Activated CD8-positive, alpha-beta T cell treated with anti-CD3 and anti-CD28 coated beads for 36 hours (primary cell): Measurements from ENCODE around the gene DHX16. TPM values are rescaled to one million over a fixed set of nuclear protein-coding genes. Genes with fewer than 3 reads are reported as not detected.

Source experiments
- ATAC-seq: fragments of 200-7000 bp; cut with Tn5 transposase; one replicate; pipeline ENCODE4 v1.10.0; 2021; ENCODE audit warnings: mild to moderate bottlenecking, moderate library complexity
- CTCF ChIA-PET: fragments of 350-600 bp; sonication (Branson Sonifier 250); formaldehyde crosslinking; loops from one replicate; lab custom pipeline; 2021; ENCODE audit warnings: antibody characterized with exemption; lab: Charles Lee
- POLR2A ChIA-PET: fragments of 350-600 bp; sonication (Branson Sonifier 250); formaldehyde crosslinking; loops from one replicate; lab custom pipeline; 2021; ENCODE audit warnings: antibody characterized with exemption; lab: Charles Lee
- DNase-seq: peaks from one replicate; pipeline ENCODE4 v3.0.0-alpha.2; 2020
- H3K27ac Mint-ChIP-seq: one replicate; pipeline ENCODE4 v1.8.0; 2021; ENCODE audit warnings: mild to moderate bottlenecking, mixed read lengths
- H3K27me3 Mint-ChIP-seq: one replicate; pipeline ENCODE4 v1.8.0; 2021; ENCODE audit warnings: mixed read lengths
- H3K36me3 Mint-ChIP-seq: one replicate; pipeline ENCODE4 v1.8.0; 2021; ENCODE audit warnings: low read depth, mixed read lengths
- H3K4me1 Mint-ChIP-seq: one replicate; pipeline ENCODE4 v1.8.0; 2021; ENCODE audit warnings: low read depth, mixed read lengths
- H3K4me3 Mint-ChIP-seq: one replicate; pipeline ENCODE4 v1.8.0; 2021; ENCODE audit warnings: mild to moderate bottlenecking, moderate library complexity, mixed read lengths
- H3K9me3 Mint-ChIP-seq: one replicate; pipeline ENCODE4 v1.8.0; 2021; ENCODE audit warnings: mixed read lengths
- CTCF ChIP-seq: fragments of 200-600 bp; IDR thresholded peaks from one replicate; pipeline ENCODE4 v1.8.0; 2022; ENCODE audit warnings: antibody characterized with exemption, mild to moderate bottlenecking
- intact Hi-C: fragments of 100-400 bp; cut with micrococcal nuclease; formaldehyde crosslinking; loops from one replicate; pipeline ENCODE4 v1.10.0; 2022
- total RNA-seq, 2 experiments: library from RNA; stranded (reverse); gene quantifications; one replicate each; pipeline ENCODE4 v1.2.3, GENCODE V29; 2021

The DHX16 gene
- total RNA-seq, 2 experiments from 2014 or later: 31.1 to 31.3 TPM

GRCh38 chr6:30618270-30618797 lies 54.5 kb downstream of the DHX16 start:
- Mint-ChIP-seq H3K9me3 (no peaks in the 10 kb centered on the region), H3K4me3 (peak overlapping the region; percentile 95), H3K27me3 (no peaks in the 10 kb centered on the region), H3K27ac (peak overlapping the region; percentile 98), H3K4me1 (peaks cover 32% of the 10 kb centered on the region), H3K36me3 (peaks cover 63% of the 10 kb centered on the region)
- no peak for TF ChIP-seq CTCF
- no peak for DNase-seq
- intact Hi-C loops: loop anchor here (5.0 kb wide), 2 partner anchors 64 to 131 kb away; partner anchors contain the start of gene HLA-E
- ChIA-PET POLR2A (interaction anchor here (0.7 to 2.8 kb wide), 31 partner anchors 8 to 153 kb away, joined by 3 to 27 read pairs (median 4); partner anchors contain the start of genes ABCF1, ATAT1, DHX16 and GNL1), CTCF (interaction anchor here (0.9 to 2.7 kb wide), 15 partner anchors 8 to 259 kb away, joined by 3 to 25 read pairs (median 4); partner anchors contain the start of gene ATAT1)
- ATAC-seq: no peak

- peak within 1 kb of the TSS; percentile 98 for H3K27ac Mint-ChIP-seq
- DNase-seq: peak; percentile 99
- H3K4me3 Mint-ChIP-seq: peak within 1 kb of the TSS; percentile 95
- no peak for TF ChIP-seq CTCF
- no peaks in the 10 kb centered on the region for H3K9me3 Mint-ChIP-seq
- intact Hi-C loops: loop anchor here (2.0 to 5.0 kb wide), 3 partner anchors 65 to 130 kb away; partner anchors contain the start of genes HLA-E and TUBB
- H3K36me3 Mint-ChIP-seq: peaks cover 66% of the 10 kb centered on the region
- H3K4me1 Mint-ChIP-seq: peaks cover 37% of the 10 kb centered on the region
- CTCF ChIA-PET: interaction anchor here (0.9 to 2.7 kb wide), 15 partner anchors 9 to 259 kb away, joined by 3 to 25 read pairs (median 4); partner anchors contain the start of gene ATAT1
- H3K27me3 Mint-ChIP-seq: no peaks in the 10 kb centered on the region
- peak; percentile 82 for ATAC-seq
- POLR2A ChIA-PET: interaction anchor here (0.6 to 2.8 kb wide), 37 partner anchors 7 to 828 kb away, joined by 3 to 27 read pairs (median 4); partner anchors contain the start of genes ABCF1, ATAT1, DHX16 and GNL1
Observed at GRCh38 chr6:30617565-30618269, 55.1 kb downstream of the DHX16 start, which contains the start of gene MRPS18B. Gene MRPS18B (plus strand): TSS chr6:30617840. CDS start chr6:30617866, 26 bp downstream.

- TF ChIP-seq CTCF: no peak
- no peaks in the 10 kb centered on the region for H3K9me3 Mint-ChIP-seq
- DNase-seq (peak; percentile 99), ATAC-seq (peak; percentile 82)
- H3K4me1 Mint-ChIP-seq: peaks cover 39% of the 10 kb centered on the region
- ChIA-PET POLR2A (interaction anchor here (0.6 to 5.3 kb wide), 27 partner anchors 9 to 827 kb away, joined by 3 to 66 read pairs (median 5); partner anchors contain the start of genes ABCF1, ATAT1, DHX16 and IER3), CTCF (interaction anchor here (1.1 to 2.7 kb wide), 5 partner anchors 15 to 114 kb away, joined by 3 to 25 read pairs (median 8); no protein-coding TSS in a partner anchor)
- H3K27me3 Mint-ChIP-seq: no peaks in the 10 kb centered on the region
- H3K27ac Mint-ChIP-seq: peak within 1 kb of the TSS; percentile 98
- intact Hi-C loops: loop anchor here (2.0 to 5.0 kb wide), 3 partner anchors 65 to 130 kb away; partner anchors contain the start of genes HLA-E and TUBB
- peaks cover 68% of the 10 kb centered on the region for H3K36me3 Mint-ChIP-seq
- peak within 1 kb of the TSS; percentile 95 for H3K4me3 Mint-ChIP-seq
Observed at GRCh38 chr6:30616811-30617564, 55.8 kb downstream of the DHX16 start, which contains the start of gene PPP1R10. Gene PPP1R10 (minus strand): TSS chr6:30617243. CDS start chr6:30609944, 7,299 bp downstream.

- H3K36me3 Mint-ChIP-seq: peaks cover 73% of the 10 kb centered on the region
- intact Hi-C loops: loop anchor here (2.0 to 5.0 kb wide), 3 partner anchors 66 to 129 kb away; partner anchors contain the start of genes HLA-E and TUBB
- POLR2A ChIA-PET: interaction anchor here (0.6 to 5.3 kb wide), 36 partner anchors 10 to 582 kb away, joined by 3 to 121 read pairs (median 5); partner anchors contain the start of genes ABCF1, ATAT1, C6orf136 and DHX16
- no peaks in the 10 kb centered on the region for H3K27me3 Mint-ChIP-seq
- DNase-seq (no peak), ATAC-seq (no peak)
- CTCF ChIA-PET: interaction anchor here (1.5 to 4.7 kb wide), 3 partner anchors 19 to 105 kb away, joined by 5 to 50 read pairs (median 6); partner anchors contain the start of gene TUBB
- H3K27ac Mint-ChIP-seq: peak overlapping the region; percentile 98
- H3K4me3 Mint-ChIP-seq: peak overlapping the region; percentile 95
- TF ChIP-seq CTCF: no peak
- H3K9me3 Mint-ChIP-seq: no peaks in the 10 kb centered on the region
- peaks cover 45% of the 10 kb centered on the region for H3K4me1 Mint-ChIP-seq
Observed at GRCh38 chr6:30615958-30616810, 56.6 kb downstream of the DHX16 start.
